Lower lobe of right lung (tissue), 2 donors: ENCODE data around the gene FAT4. TPM values are rescaled to one million over a fixed set of nuclear protein-coding genes. Genes with fewer than 3 reads are reported as not detected.

Source experiments
- ATAC-seq, 2 donors: fragments of 200-7000 bp; cut with Tn5 transposase; one replicate each; pipeline ENCODE4 v1.9.1; 2020 to 2022; ENCODE audit warnings: mild to moderate bottlenecking in 2 of 2, moderate library complexity in 2 of 2
- DNase-seq: peaks from one replicate; pipeline ENCODE4 v3.0.0-alpha.2; 2020
- H3K27ac ChIP-seq: fragments of 200-600 bp; one replicate; pipeline ENCODE4 v1.8.0; 2022
- H3K27me3 ChIP-seq: fragments of 200-600 bp; one replicate; pipeline ENCODE4 v1.8.0; 2022; ENCODE audit warnings: low read depth
- H3K36me3 ChIP-seq: fragments of 200-600 bp; one replicate; pipeline ENCODE4 v1.8.0; 2022; ENCODE audit warnings: mild to moderate bottlenecking
- H3K4me1 ChIP-seq: fragments of 200-600 bp; one replicate; pipeline ENCODE4 v1.8.0; 2022
- H3K4me3 ChIP-seq: fragments of 200-600 bp; one replicate; pipeline ENCODE4 v1.8.0; 2022; ENCODE audit warnings: mild to moderate bottlenecking
- H3K9me3 ChIP-seq: fragments of 200-600 bp; one replicate; pipeline ENCODE4 v1.8.0; 2022
- intact Hi-C: fragments of 100-400 bp; cut with DNase I; formaldehyde crosslinking; loops from one replicate; pipeline ENCODE4 v1.11.0; 2022
- total RNA-seq: library from RNA; stranded (reverse); fragmentation: NEBNext Ultra II Directional; extraction: Animal tissue kit (Norgen Biotek cat#: 25700); gene quantifications from one replicate; pipeline ENCODE4 v1.2.1, GENCODE V29; 2021
- TF ChIP-seq, protein P1 (sequence below): fragments of 200-600 bp; IDR thresholded peaks from one replicate; pipeline ENCODE4 v1.8.0; 2022; ENCODE audit warnings: antibody characterized with exemption, mild to moderate bottlenecking
- donor health status: DM: no; HTN: yes; CAD: no; lungs with severe emphysema.

The FAT4 gene
- total RNA-seq, 1 donor from 2014 or later = 15.2 TPM

DNA sequence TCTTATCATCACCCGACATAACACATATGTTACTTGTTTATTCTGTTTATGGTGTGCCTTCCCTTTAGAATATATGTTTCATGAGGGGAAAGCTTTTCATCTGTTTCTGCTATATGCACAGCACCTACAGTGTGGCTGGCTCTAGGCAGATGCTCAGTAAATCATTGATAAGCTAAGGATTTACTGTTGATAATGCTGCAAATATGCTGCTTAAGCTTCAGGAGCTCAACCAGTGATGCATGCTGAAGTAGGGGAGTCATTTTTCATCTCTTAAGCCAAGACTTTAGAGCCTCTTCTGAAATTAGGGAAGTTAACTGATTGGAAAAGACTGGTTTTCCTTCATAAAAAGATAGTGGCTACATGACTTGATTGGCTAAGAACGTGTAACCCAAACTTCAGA is 16.4 kb downstream of the FAT4 start:
- H3K4me3 ChIP-seq = no peak overlapping the region

GRCh38 chr4:125334926-125335325 is 20.2 kb downstream of the FAT4 start:
- intact Hi-C loops = no loop called here
- no peak overlapping the region for H3K27ac ChIP-seq

More for the DNA sequence above, 16.4 kb downstream of the FAT4 start:
- TF ChIP-seq, protein P1, sequence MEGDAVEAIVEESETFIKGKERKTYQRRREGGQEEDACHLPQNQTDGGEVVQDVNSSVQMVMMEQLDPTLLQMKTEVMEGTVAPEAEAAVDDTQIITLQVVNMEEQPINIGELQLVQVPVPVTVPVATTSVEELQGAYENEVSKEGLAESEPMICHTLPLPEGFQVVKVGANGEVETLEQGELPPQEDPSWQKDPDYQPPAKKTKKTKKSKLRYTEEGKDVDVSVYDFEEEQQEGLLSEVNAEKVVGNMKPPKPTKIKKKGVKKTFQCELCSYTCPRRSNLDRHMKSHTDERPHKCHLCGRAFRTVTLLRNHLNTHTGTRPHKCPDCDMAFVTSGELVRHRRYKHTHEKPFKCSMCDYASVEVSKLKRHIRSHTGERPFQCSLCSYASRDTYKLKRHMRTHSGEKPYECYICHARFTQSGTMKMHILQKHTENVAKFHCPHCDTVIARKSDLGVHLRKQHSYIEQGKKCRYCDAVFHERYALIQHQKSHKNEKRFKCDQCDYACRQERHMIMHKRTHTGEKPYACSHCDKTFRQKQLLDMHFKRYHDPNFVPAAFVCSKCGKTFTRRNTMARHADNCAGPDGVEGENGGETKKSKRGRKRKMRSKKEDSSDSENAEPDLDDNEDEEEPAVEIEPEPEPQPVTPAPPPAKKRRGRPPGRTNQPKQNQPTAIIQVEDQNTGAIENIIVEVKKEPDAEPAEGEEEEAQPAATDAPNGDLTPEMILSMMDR = no peak
- intact Hi-C loops = no loop called here
- Histone ChIP-seq H3K27me3 (no peaks in the 10 kb centered on the region), H3K36me3 (no peaks in the 10 kb centered on the region), H3K27ac (no peak overlapping the region), H3K4me1 (peaks cover 11% of the 10 kb centered on the region), H3K9me3 (no peaks in the 10 kb centered on the region)
- ATAC-seq (no peak), DNase-seq (no peak)

DNA sequence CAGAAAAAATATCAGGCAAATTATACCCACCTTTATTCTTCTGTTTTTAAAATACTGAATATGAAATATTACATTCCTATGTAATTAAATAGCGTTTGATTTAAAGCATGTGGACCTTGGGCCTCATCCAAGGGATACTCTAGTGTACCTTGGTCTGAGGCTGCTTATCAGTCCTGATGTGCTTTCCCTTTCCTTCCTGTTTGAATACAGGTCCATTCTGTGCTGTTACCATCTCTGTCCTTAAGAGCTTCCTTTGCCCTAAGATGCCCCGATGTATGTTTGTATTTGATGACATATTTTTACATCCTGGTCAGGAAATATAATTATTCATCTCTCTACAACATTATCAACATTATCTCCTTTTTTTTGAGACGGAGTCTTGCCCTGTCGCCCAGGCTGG is 24.1 kb downstream of the FAT4 start:
- Histone ChIP-seq H3K27me3 (no peaks in the 10 kb centered on the region), H3K36me3 (no peaks in the 10 kb centered on the region), H3K4me1 (peaks cover 3% of the 10 kb centered on the region), H3K4me3 (no peak overlapping the region), H3K9me3 (no peaks in the 10 kb centered on the region), H3K27ac (no peak overlapping the region)
- intact Hi-C loops = no loop called here
- ATAC-seq (no peak), DNase-seq (no peak)
- TF ChIP-seq, protein P1 = no peak

More at GRCh38 chr4:125334926-125335325, 20.2 kb downstream of the FAT4 start:
- no peaks in the 10 kb centered on the region for H3K27me3 ChIP-seq
- DNase-seq = no peak
- TF ChIP-seq, protein P1 = no peak
- ATAC-seq = no peak
- H3K36me3 ChIP-seq = no peaks in the 10 kb centered on the region
- H3K9me3 ChIP-seq = no peaks in the 10 kb centered on the region
- peaks cover 11% of the 10 kb centered on the region for H3K4me1 ChIP-seq
- H3K4me3 ChIP-seq = no peak overlapping the region

DNA sequence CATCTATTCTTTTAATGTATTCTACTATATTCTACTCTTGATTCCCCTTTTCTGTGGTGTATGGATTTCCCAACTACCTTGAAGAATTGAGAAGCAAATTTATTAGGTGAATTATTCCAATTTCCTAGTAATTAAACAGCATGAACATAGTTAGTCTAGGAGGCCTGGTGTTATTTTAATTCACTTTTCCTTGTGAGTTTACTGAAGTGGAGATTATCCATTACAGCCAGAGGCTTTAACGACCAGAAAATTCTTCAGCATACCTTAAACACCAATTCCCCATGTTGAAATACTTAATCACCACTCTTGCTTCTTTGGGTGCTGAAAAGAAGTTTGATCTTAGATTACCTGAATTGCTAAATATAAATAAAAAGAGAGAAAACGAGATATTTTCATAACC is 29.4 kb downstream of the FAT4 start:
- Histone ChIP-seq H3K27me3 (no peaks in the 10 kb centered on the region), H3K4me1 (no peaks in the 10 kb centered on the region), H3K27ac (no peak overlapping the region), H3K9me3 (no peaks in the 10 kb centered on the region), H3K36me3 (no peaks in the 10 kb centered on the region), H3K4me3 (no peak overlapping the region)
- intact Hi-C loops = no loop called here
- no peak for DNase-seq
- ATAC-seq = no peak
- TF ChIP-seq, protein P1 = no peak

GRCh38 chr4:125346616-125347015 is 31.9 kb downstream of the FAT4 start:
- Histone ChIP-seq H3K36me3 (no peaks in the 10 kb centered on the region), H3K27ac (no peak overlapping the region), H3K9me3 (no peaks in the 10 kb centered on the region), H3K27me3 (no peaks in the 10 kb centered on the region), H3K4me1 (no peaks in the 10 kb centered on the region), H3K4me3 (no peak overlapping the region)
- DNase-seq (no peak), ATAC-seq (no peak)
- intact Hi-C loops = no loop called here
- TF ChIP-seq, protein P1 = no peak
